Right ventricle myocardium superior (tissue), 1 donor: ENCODE measurements around the gene HIPK2. TPM values are rescaled to one million over a fixed set of nuclear protein-coding genes. Genes with fewer than 3 reads are reported as not detected.

ENCODE experiments used
- ATAC-seq: fragments of 200-7000 bp; cut with Tn5 transposase; one replicate; pipeline ENCODE4 v1.9.1; 2020; ENCODE audit warnings: mild to moderate bottlenecking; ENCODE audit not compliant: poor library complexity
- DNase-seq: peaks from one replicate; pipeline ENCODE4 v3.0.0-alpha.2; 2020
- intact Hi-C: fragments of 100-400 bp; cut with DNase I; formaldehyde crosslinking; loops from one replicate; pipeline ENCODE4 v1.11.2; 2022
- total RNA-seq: library from RNA; stranded (reverse); fragmentation: NEBNext Ultra II Directional; extraction: Animal tissue kit (Norgen Biotek cat#: 25700); gene quantifications from one replicate; pipeline ENCODE4 v1.2.1, GENCODE V29; 2021
- donor health status: DM: no; HTN: yes; CAD: no; lungs with severe emphysema.

HIPK2 gene
- total RNA-seq, 1 donor from 2014 or later, result 88.5 TPM

DNA sequence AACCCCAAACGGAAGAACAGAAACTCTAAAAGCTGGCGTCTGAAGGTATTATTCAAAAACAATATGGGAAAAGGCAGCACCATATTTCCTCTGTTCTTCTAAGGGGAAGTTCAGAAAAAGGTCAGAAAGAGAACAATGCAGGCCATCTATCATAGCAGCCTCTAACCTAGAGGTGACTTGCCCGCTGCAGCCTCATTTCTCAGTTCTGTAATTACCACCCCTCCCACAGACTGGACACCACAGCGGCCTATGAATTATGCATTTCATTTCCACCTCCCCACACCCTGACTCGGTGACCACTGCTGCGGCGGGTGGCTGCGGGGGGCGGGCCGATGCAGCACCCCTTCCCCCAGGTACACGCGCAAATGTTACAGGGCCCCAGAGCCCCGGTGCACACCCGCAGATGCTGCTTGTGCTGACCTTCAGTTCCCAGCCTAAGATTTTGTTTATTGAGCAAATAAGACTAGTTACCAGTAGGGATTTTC lies 128.8 kb downstream of the HIPK2 start:
- intact Hi-C loops, result loop anchor here (5.0 kb wide), 1 partner anchor 128 kb away; the partner anchor contains the start of gene HIPK2
- peak; percentile 25 for ATAC-seq
- DNase-seq, result peak; percentile 50

DNA sequence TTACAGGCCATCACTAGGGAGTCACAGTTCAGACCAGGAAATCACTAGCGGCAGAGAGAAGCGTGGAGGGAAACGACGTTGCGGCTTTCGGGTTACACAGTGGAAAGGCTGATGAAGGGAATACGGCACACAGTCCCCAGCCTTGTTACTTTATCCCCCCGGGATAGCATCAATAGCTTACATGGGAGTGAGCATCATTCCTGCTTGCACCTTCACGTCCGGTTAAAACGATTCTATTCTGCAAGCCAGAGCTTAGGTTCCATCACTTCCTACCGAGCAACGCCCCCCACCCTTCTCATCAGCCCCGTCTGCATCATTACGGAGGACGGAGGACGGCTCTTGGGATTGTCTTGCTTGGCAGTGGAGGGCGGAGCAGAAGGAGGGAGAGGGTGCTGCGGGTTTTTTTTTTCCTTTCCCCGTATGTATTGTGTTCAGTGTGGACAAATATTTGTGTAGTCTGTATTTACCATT lies 129.4 kb downstream of the HIPK2 start:
- ATAC-seq (peak; percentile 5), DNase-seq (no peak)
- intact Hi-C loops, result loop anchor here (5.0 kb wide), 1 partner anchor 129 kb away; the partner anchor contains the start of gene HIPK2

GRCh38 chr7:139647814-139648390 lies 129.9 kb downstream of the HIPK2 start:
- no peak for ATAC-seq
- intact Hi-C loops, result loop anchor here (2.0 to 5.0 kb wide), 2 partner anchors 129 to 355 kb away; partner anchors contain the start of gene HIPK2
- DNase-seq, result no peak

DNA sequence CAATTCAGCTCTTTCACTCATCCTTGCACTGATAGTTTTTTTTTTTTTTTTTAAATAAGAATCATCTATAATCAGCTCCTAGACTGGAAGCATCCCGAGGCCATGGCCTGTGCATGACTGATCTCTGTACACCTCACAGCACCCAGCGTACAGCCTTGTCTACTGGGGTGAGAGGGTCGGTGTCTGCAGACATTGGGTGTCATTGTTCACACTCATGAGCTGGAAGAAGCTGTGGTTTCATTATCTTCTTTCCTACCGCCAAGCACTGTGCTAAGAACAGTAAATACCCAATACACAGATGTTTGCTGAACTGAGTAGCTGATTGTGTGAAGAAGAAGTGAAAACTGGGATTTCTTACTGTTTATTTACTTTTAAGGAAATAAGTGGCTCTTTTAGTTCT lies 130.7 kb downstream of the HIPK2 start:
- ATAC-seq (no peak), DNase-seq (no peak)
- intact Hi-C loops, result loop anchor here (2.0 to 5.0 kb wide), 2 partner anchors 130 to 356 kb away; partner anchors contain the start of gene HIPK2

DNA sequence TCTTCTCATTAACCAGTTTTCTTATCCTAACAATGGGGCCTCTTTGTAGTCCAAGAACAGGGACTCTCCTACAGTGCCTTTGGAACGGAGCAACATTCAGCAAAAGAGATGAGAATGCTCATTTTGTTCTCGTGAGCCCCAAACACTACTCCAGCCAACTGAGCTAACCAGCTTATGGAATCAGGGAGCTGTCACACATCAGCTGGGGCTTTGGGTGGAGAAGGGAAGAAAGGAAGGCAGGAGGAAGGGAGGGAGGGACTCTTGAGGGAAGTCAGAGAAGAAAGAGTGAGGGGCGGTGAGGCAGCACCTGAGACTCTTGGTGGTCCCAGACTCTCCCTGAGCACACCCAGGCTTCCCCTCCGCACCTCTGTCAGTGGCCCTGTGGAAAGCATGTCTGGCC lies 131.2 kb downstream of the HIPK2 start:
- ATAC-seq (no peak), DNase-seq (no peak)
- intact Hi-C loops, result loop anchor here (2.0 to 5.0 kb wide), 2 partner anchors 131 to 356 kb away; partner anchors contain the start of gene HIPK2

- peak; percentile 74 for ATAC-seq
- intact Hi-C loops, result loop anchor here (2.0 to 5.0 kb wide), 2 partner anchors 131 to 357 kb away; partner anchors contain the start of gene HIPK2
Observed at GRCh38 chr7:139645572-139646523, 131.9 kb downstream of the HIPK2 start.

DNA sequence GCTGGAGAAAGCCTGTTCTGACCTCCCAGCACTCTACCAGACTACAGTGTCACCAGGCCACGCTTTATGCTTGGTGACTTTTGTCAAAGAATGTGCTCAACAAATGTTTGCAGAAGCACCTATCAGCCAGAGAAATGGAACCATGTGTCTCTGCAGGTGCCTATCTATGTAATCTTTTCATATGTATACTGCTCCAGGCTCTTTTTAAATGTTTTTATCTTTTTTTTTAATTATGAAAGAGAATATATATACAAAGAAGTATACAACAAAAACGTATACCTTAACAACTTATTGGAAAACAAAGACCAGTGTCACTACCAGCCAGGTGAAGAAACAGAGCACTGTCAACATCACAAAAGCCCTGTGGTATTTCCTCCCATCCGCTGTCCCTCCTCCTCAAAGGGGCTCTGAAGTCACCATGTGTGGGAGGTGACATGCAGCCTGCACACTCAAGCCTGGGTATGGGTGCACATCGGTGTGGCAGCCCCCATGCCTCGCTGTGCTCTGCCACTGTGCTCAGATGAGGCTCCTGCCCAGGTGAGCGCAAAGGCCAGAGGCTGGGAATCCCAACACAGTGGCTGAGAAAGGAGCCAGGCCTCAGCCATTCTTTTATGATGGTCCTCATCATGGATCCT lies 133.7 kb downstream of the HIPK2 start:
- DNase-seq, result no peak
- intact Hi-C loops, result no loop called here
- no peak for ATAC-seq

More at GRCh38 chr7:139645572-139646523, 131.9 kb downstream of the HIPK2 start:
- peak; percentile 78 for DNase-seq

DNA sequence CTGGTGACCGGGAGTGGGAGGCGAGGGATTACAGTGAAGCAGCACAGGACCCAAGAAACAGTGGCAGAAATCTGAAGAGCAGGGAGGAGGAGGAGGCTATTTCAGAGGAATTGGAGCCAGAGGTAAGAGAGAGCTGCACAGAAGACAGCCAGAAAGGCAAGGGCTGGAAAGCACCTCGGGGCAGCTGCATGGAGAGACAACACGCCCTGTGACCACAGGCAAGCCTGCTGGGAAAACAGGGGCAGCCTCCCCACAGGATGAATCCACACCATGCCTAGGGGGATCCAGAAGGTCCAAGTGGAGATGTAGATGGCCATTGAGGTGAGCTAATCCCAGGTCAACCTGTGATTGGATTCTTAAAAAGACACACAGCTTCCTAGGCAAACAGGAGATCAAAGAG lies 135.5 kb downstream of the HIPK2 start:
- no peak for ATAC-seq
- DNase-seq, result no peak
- intact Hi-C loops, result no loop called here

GRCh38 chr7:139641337-139641992 lies 136.3 kb downstream of the HIPK2 start:
- intact Hi-C loops, result no loop called here
- ATAC-seq (no peak), DNase-seq (no peak)

DNA sequence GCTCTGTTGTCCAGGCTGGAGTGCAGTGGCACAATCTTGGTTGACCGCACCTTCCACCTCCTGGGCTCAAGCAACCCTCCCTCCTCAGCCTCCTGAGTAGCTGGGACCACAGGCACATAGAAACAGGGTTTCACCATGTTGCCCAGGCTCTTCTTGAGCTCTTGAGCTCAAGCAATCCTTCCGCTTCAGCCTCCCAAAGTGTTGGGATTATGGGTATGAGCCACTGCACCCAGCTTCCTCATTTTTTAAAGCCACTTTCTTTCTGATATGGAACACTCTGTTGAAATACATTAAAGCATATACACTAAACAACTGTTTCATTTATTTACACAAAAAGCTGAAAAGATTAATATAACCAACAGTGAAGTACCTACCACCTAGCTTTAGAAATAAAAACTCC lies 137.1 kb downstream of the HIPK2 start:
- ATAC-seq (no peak), DNase-seq (no peak)
- intact Hi-C loops, result no loop called here

GRCh38 chr7:139639563-139639962 lies 138.2 kb downstream of the HIPK2 start:
- ATAC-seq, result peak; percentile 65
- intact Hi-C loops, result no loop called here
- no peak for DNase-seq

- DNase-seq, result no peak
- intact Hi-C loops, result no loop called here
- ATAC-seq, result no peak
Observed at GRCh38 chr7:139635526-139636302, 142.1 kb downstream of the HIPK2 start.

- intact Hi-C loops, result no loop called here
- ATAC-seq (no peak), DNase-seq (no peak)
Observed at GRCh38 chr7:139634087-139634486, 143.7 kb downstream of the HIPK2 start.

- ATAC-seq (no peak), DNase-seq (no peak)
- intact Hi-C loops, result no loop called here
Observed at GRCh38 chr7:139631520-139632031, 146.2 kb downstream of the HIPK2 start.

DNA sequence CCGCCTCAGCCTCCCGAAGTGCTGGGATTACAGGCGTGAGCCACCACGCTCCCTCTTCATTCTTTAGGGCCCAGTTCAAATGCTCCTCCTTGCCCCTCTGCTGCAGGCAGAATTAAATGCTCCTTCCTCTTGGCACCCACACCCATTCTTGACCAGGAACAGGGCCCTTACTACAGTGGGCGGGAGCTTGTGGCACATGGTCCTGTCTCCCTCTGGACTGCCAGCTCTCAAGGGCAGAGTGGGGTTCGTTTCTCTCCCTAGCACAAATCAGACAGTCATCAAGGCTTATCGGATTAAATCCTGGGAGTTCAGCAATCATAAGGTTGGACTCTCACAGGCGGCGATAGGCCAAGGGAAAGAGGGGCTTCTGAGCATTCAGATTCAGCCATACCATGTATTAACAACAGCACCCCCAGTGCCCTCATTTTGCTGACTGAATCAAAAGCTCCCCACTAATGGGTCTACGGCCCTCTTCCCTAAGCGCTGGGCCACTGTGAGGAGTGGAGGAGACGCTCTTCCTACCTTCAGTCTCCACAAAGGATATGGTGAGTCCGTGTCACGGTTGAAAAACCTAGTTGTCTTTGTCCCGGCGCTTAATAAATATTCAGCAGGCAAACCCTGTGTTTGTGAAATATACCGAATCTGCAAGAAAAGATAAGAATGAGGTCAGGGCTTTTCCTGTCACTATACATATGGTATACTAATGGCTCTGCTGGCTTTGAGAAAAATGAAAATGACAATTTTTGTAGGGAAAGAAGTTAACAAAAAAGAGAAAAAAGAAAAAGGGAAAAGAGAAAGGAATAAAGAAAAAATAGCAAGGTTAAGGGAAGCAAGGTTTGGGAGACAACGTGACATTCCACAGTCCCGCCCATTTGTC lies 146.9 kb downstream of the HIPK2 start:
- no peak for ATAC-seq
- intact Hi-C loops, result no loop called here

DNA sequence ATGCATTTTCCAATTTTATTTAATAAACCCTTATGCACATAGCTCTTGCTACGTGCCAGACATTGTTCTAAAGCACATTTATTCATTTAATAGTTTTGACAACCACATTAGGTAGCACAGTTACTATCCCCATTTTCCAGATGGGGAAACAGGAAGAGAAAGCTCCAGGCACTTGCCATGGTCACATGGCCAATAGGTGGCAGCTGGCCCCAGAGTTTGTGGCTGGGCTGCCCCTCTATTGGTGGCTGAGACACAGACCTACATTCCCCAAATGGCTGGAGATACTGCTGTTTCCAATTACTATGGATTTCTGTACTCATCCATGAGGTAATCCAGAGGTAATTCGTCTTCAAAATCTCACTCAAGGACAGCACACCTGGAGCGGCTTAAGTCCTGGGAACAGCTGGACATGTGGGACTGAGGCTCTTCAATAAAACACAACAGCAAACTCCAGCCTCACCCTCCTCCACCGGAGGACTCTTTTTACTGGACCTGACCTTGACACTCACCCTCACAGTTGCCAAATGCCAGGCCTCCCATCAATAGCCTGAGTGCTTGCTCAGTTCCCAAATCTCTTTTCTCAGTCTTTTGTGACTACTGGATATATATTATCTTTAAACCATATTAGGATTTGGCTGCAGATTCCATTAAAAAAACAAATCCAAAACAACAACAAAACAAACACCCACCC lies 148.3 kb downstream of the HIPK2 start:
- DNase-seq, result no peak
- ATAC-seq, result peak; percentile 52
- intact Hi-C loops, result no loop called here

More for the DNA sequence above, 146.9 kb downstream of the HIPK2 start:
- no peak for DNase-seq
